GM23338 (cell line): ENCODE results near the gene HOXA3. TPM values are rescaled to one million over a fixed set of nuclear protein-coding genes. Genes with fewer than 3 reads are reported as not detected.

Experiments
- ATAC-seq: fragments of 200-7000 bp; cut with Tn5 transposase; 3 replicates; pipeline ENCODE4 v1.9.1; 2020
- DNase-seq: peaks from one replicate; pipeline ENCODE4 v3.0.0-alpha.2; 2015; ENCODE audit warnings: low spot score
- H2AFZ ChIP-seq: fragments of 200-600 bp; sonication (generic); 2 replicates; pipeline ENCODE4 v1.8.0; 2016; ENCODE audit warnings: antibody characterized with exemption, mild to moderate bottlenecking, moderate library complexity
- H3F3A ChIP-seq: fragments of 200-600 bp; sonication (generic); replicated peaks from 2 replicates; pipeline ENCODE4 v1.8.0; 2017; ENCODE audit warnings: antibody characterized with exemption, mixed run types, low read depth
- H3K27ac ChIP-seq: fragments of 200-600 bp; sonication (generic); 2 replicates; pipeline ENCODE4 v1.6.1; 2016; ENCODE audit warnings: low read depth
- H3K27me3 ChIP-seq: fragments of 200-600 bp; sonication (generic); 2 replicates; pipeline ENCODE4 v1.8.0; 2016; ENCODE audit warnings: mild to moderate bottlenecking, mixed run types, moderate library complexity; ENCODE audit not compliant: insufficient read depth
- H3K36me3 ChIP-seq: fragments of 200-600 bp; sonication (generic); 2 replicates; pipeline ENCODE4 v1.8.0; 2016; ENCODE audit warnings: mild to moderate bottlenecking; ENCODE audit not compliant: insufficient read depth
- H3K4me1 ChIP-seq: fragments of 200-600 bp; sonication (generic); 2 replicates; pipeline ENCODE4 v1.8.0; 2016; ENCODE audit warnings: mild to moderate bottlenecking, moderate library complexity; ENCODE audit not compliant: insufficient read depth
- H3K4me2 ChIP-seq: fragments of 200-600 bp; sonication (generic); 2 replicates; pipeline ENCODE4 v1.7.1; 2017; ENCODE audit warnings: mixed run types
- H3K4me3 ChIP-seq: fragments of 200-600 bp; sonication (generic); 2 replicates; pipeline ENCODE4 v1.6.1; 2016; ENCODE audit warnings: mixed run types
- H3K79me2 ChIP-seq: fragments of 200-600 bp; sonication (generic); replicated peaks from 2 replicates; pipeline ENCODE4 v1.8.0; 2017; ENCODE audit warnings: mild to moderate bottlenecking; ENCODE audit not compliant: insufficient read depth
- H3K9me2 ChIP-seq: fragments of 200-600 bp; sonication (generic); 2 replicates; pipeline ENCODE4 v1.8.0; 2017; ENCODE audit not compliant: insufficient read depth
- H4K20me1 ChIP-seq: fragments of 200-600 bp; sonication (generic); replicated peaks from 2 replicates; pipeline ENCODE4 v1.8.0; 2017; ENCODE audit warnings: mild to moderate bottlenecking; ENCODE audit not compliant: insufficient read depth
- H3K27ac Mint-ChIP-seq: 2 replicates; pipeline ENCODE4 v1.8.0; 2020; ENCODE audit warnings: inconsistent platforms, mild to moderate bottlenecking, moderate library complexity, mixed read lengths
- H3K27me3 Mint-ChIP-seq: 3 replicates; pipeline ENCODE4 v1.8.0; 2022; ENCODE audit warnings: low read depth, mild to moderate bottlenecking, moderate library complexity, mixed read lengths, inconsistent platforms; ENCODE audit not compliant: insufficient read depth, poor library complexity
- H3K36me3 Mint-ChIP-seq: 3 replicates; pipeline ENCODE4 v1.8.0; 2021; ENCODE audit warnings: low read depth, mild to moderate bottlenecking, inconsistent platforms, moderate library complexity, mixed read lengths
- H3K4me1 Mint-ChIP-seq: 3 replicates; pipeline ENCODE4 v1.8.0; 2020; ENCODE audit warnings: mild to moderate bottlenecking, inconsistent platforms, mixed read lengths
- H3K4me3 Mint-ChIP-seq: 3 replicates; pipeline ENCODE4 v1.8.0; 2021; ENCODE audit warnings: moderate library complexity, mild to moderate bottlenecking, inconsistent platforms, mixed read lengths
- H3K9me3 Mint-ChIP-seq: 3 replicates; pipeline ENCODE4 v1.8.0; 2020; ENCODE audit warnings: moderate library complexity, mild to moderate bottlenecking, inconsistent platforms, mixed read lengths
- CTCF ChIP-seq, 2 experiments: fragments of 200-600 bp in 1 of 2; sonication (generic) in 1 of 2; conservative IDR thresholded peaks; 2 replicates each; pipeline versions ENCODE4 v1.5.1 to v1.6.1; 2016 to 2017; ENCODE audit warnings: antibody characterized with exemption in 2 of 2, low read depth in 2 of 2, mild to moderate bottlenecking in 2 of 2, moderate library complexity in 1 of 2
- EZH2 ChIP-seq: fragments of 200-600 bp; sonication (generic); IDR thresholded peaks from one replicate; pipeline ENCODE4 v1.8.0; 2017; ENCODE audit warnings: antibody characterized with exemption, mild to moderate bottlenecking, low read depth; ENCODE audit not compliant: unreplicated experiment
- NANOG ChIP-seq: IDR thresholded peaks from 2 replicates; pipeline ENCODE4 v1.6.1; 2016; ENCODE audit warnings: antibody characterized with exemption, borderline replicate concordance
- POLR2AphosphoS5 ChIP-seq: IDR thresholded peaks from 2 replicates; pipeline ENCODE4 v1.6.1; 2016; ENCODE audit warnings: antibody characterized with exemption, low read depth
- STAT1 ChIP-seq: IDR thresholded peaks from one replicate; pipeline ENCODE4 v1.6.1; 2016; ENCODE audit warnings: antibody characterized with exemption; ENCODE audit not compliant: unreplicated experiment
- polyA plus RNA-seq: library from polyadenylated mRNA; unstranded; fragments of >200 nt; fragmentation: Nextera tagmentation; extraction: Ambion mirVana; gene quantifications from 2 replicates; pipeline ENCODE4 v1.2.1, GENCODE V29; 2016
- total RNA-seq: library from RNA; depleted of rRNA; stranded (reverse); fragments of >200 nt; shearing (Covaris generic); gene quantifications from 2 replicates; pipeline ENCODE4 v1.2.3, GENCODE V29; 2014
- TF ChIP-seq, protein P1 (sequence below): fragments of 250-450 bp; sonication (Bioruptor Pico); IDR thresholded peaks from 2 replicates; pipeline ENCODE4 v1.5.0; 2020; ENCODE audit warnings: mild to moderate bottlenecking, moderate library complexity

Gene HOXA3
- total and polyA plus RNA-seq, 2 experiments from 2014 or later: not detected

DNA sequence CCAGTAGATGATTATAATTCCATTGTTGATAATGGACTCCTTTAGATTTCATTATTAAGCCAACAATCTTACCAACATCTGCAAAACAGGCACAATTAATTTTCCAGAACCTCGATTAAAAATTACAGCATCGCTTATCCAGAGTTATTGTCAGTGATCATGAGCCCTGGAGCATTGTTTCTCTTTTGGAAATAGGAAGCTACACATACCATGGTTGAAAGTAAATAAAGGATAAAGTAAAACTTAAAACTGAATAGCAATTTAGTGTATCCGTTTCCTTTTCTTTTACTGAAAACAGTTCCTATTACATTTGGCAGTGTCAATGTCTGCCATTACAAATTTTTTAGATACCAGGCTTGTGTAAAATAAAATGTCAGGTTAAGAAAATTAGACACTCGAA, 40.0 kb downstream of the HOXA3 start:
- Mint-ChIP-seq H3K36me3 (no peaks in the 10 kb centered on the region; the same call in 2 of the 3 replicates), H3K4me1 (peaks cover 21% of the 10 kb centered on the region), H3K9me3 (peaks cover 14% of the 10 kb centered on the region), H3K4me3 (no peak overlapping the region), H3K27ac (no peak overlapping the region), H3K27me3 (peaks cover 95% of the 10 kb centered on the region)
- H3K9me2 ChIP-seq: no peaks in the 10 kb centered on the region
- DNase-seq (no peak), ATAC-seq (no peak)
- peaks cover 97% of the 10 kb centered on the region for H3K27me3 ChIP-seq
- peaks cover 49% of the 10 kb centered on the region for H3F3A ChIP-seq
- no peak overlapping the region for H3K4me2 ChIP-seq
- no peak overlapping the region for H3K4me3 ChIP-seq
- no peak for TF ChIP-seq POLR2AphosphoS5
- TF ChIP-seq STAT1: no peak
- no peak for TF ChIP-seq NANOG
- no peak for TF ChIP-seq CTCF (conservative IDR thresholded peaks at IDR 0.05; ENCODE audit: low read depth in 2 of 2)
- TF ChIP-seq, protein P1, sequence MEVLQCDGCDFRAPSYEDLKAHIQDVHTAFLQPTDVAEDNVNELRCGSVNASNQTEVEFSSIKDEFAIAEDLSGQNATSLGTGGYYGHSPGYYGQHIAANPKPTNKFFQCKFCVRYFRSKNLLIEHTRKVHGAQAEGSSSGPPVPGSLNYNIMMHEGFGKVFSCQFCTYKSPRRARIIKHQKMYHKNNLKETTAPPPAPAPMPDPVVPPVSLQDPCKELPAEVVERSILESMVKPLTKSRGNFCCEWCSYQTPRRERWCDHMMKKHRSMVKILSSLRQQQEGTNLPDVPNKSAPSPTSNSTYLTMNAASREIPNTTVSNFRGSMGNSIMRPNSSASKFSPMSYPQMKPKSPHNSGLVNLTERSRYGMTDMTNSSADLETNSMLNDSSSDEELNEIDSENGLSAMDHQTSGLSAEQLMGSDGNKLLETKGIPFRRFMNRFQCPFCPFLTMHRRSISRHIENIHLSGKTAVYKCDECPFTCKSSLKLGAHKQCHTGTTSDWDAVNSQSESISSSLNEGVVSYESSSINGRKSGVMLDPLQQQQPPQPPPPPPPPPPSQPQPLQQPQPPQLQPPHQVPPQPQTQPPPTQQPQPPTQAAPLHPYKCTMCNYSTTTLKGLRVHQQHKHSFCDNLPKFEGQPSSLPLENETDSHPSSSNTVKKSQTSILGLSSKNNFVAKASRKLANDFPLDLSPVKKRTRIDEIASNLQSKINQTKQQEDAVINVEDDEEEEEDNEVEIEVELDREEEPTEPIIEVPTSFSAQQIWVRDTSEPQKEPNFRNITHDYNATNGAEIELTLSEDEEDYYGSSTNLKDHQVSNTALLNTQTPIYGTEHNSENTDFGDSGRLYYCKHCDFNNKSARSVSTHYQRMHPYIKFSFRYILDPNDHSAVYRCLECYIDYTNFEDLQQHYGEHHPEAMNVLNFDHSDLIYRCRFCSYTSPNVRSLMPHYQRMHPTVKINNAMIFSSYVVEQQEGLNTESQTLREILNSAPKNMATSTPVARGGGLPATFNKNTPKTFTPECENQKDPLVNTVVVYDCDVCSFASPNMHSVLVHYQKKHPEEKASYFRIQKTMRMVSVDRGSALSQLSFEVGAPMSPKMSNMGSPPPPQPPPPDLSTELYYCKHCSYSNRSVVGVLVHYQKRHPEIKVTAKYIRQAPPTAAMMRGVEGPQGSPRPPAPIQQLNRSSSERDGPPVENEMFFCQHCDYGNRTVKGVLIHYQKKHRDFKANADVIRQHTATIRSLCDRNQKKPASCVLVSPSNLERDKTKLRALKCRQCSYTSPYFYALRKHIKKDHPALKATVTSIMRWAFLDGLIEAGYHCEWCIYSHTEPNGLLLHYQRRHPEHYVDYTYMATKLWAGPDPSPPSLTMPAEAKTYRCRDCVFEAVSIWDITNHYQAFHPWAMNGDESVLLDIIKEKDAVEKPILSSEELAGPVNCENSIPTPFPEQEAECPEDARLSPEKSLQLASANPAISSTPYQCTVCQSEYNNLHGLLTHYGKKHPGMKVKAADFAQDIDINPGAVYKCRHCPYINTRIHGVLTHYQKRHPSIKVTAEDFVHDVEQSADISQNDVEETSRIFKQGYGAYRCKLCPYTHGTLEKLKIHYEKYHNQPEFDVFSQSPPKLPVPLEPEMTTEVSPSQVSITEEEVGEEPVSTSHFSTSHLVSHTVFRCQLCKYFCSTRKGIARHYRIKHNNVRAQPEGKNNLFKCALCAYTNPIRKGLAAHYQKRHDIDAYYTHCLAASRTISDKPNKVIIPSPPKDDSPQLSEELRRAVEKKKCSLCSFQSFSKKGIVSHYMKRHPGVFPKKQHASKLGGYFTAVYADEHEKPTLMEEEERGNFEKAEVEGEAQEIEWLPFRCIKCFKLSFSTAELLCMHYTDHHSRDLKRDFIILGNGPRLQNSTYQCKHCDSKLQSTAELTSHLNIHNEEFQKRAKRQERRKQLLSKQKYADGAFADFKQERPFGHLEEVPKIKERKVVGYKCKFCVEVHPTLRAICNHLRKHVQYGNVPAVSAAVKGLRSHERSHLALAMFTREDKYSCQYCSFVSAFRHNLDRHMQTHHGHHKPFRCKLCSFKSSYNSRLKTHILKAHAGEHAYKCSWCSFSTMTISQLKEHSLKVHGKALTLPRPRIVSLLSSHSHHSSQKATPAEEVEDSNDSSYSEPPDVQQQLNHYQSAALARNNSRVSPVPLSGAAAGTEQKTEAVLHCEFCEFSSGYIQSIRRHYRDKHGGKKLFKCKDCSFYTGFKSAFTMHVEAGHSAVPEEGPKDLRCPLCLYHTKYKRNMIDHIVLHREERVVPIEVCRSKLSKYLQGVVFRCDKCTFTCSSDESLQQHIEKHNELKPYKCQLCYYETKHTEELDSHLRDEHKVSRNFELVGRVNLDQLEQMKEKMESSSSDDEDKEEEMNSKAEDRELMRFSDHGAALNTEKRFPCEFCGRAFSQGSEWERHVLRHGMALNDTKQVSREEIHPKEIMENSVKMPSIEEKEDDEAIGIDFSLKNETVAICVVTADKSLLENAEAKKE: no peak
- TF ChIP-seq EZH2: peak; percentile 52
- no peaks in the 10 kb centered on the region for H3K79me2 ChIP-seq
- H3K27ac ChIP-seq: no peak overlapping the region
- H3K4me1 ChIP-seq: peaks cover 29% of the 10 kb centered on the region
- H3K36me3 ChIP-seq: no peaks in the 10 kb centered on the region
- no peak overlapping the region for H2AFZ ChIP-seq
- peaks cover 74% of the 10 kb centered on the region for H4K20me1 ChIP-seq
